ENCODE data around the gene HEATR5B.
"Not testable (repeated sequence)": the region's sequence is repeated elsewhere in the genome, so short reads cannot be mapped to it uniquely, and the experiment has no call there.

Gene HEATR5B

DNA sequence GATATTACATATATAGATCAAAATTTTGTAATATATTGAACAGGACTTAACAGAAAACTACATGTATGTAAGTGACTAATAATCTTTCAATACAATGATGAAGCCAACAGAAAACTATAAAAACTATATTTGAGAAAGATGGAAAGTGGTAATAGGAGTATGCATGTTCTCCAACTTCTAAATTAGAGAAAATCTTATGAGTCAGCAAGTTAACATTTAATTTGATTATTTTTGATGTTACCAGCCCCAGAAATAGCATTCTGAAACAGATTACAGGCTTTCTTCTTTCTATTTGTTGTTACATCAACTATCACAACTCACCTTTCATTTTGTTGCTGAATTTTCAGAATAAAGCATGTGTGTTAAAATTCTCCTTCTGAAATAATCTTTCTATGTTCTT lies 147.6 kb downstream of the HEATR5B start:
- DNase-seq (ENCODE audit: low spot score), result not testable (repeated sequence)

DNA sequence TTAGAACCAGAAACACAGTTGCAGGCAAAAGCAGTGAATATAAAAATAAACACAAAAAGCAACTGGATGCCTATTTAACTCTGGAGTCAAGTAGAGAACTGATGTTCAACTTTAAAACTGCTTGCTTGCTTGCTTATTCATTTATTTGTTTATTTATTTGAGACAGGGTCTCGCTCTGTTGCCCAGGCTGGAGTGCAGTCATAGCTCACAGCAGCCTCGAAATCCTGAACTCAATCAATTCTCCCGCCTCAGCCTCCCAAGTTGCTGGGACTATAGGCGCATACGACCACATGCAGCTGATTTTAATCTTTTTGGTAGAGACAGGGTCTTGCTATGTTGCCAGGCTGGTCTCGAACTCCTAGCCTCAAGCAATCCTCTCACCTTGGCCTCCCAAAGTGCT lies 152.5 kb downstream of the HEATR5B start:
- DNase-seq (ENCODE audit: low spot score), result not testable (repeated sequence)
